Endodermal cell (in vitro differentiated cells): ENCODE results near the gene LOXL1. TPM values are rescaled to one million over a fixed set of nuclear protein-coding genes. Genes with fewer than 3 reads are reported as not detected.

ENCODE experiments used
- DNase-seq: peaks from one replicate; pipeline ENCODE4 v3.0.0-alpha.2; 2017
- H3K27ac ChIP-seq: 2 replicates; pipeline ENCODE4 v1.5.1; 2013; ENCODE audit warnings: mild to moderate bottlenecking, low read depth, low read length, moderate library complexity
- H3K27me3 ChIP-seq: 2 replicates; pipeline ENCODE4 v1.6.1; 2013; ENCODE audit warnings: mild to moderate bottlenecking, low read length, moderate library complexity; ENCODE audit not compliant: insufficient read depth, control insufficient read depth, poor library complexity, severe bottlenecking
- H3K36me3 ChIP-seq: 2 replicates; pipeline ENCODE4 v1.7.0; 2013; ENCODE audit warnings: mild to moderate bottlenecking, low read length, moderate library complexity; ENCODE audit not compliant: control insufficient read depth, insufficient read depth
- H3K4me1 ChIP-seq: one replicate; pipeline ENCODE4 v1.7.0; 2013; ENCODE audit warnings: low read length; ENCODE audit not compliant: control insufficient read depth, insufficient read depth
- H3K4me3 ChIP-seq: 2 replicates; pipeline ENCODE4 v1.5.1; 2013; ENCODE audit warnings: mild to moderate bottlenecking, low read length, moderate library complexity
- H3K9ac ChIP-seq: 2 replicates; pipeline ENCODE4 v1.6.1; 2013; ENCODE audit warnings: mild to moderate bottlenecking, low read length, moderate library complexity; ENCODE audit not compliant: poor library complexity, severe bottlenecking; ENCODE audit errors: extremely low read depth
- H3K9me3 ChIP-seq: 2 replicates; pipeline ENCODE4 v1.6.1; 2013; ENCODE audit warnings: mild to moderate bottlenecking, low read length, moderate library complexity; ENCODE audit not compliant: control insufficient read depth
- H3K27ac Mint-ChIP-seq: 2 replicates; pipeline ENCODE4 v1.8.0; 2020; ENCODE audit warnings: mixed read lengths
- H3K27me3 Mint-ChIP-seq: 2 replicates; pipeline ENCODE4 v1.8.0; 2021; ENCODE audit warnings: mild to moderate bottlenecking, mixed read lengths; ENCODE audit not compliant: insufficient read depth
- H3K36me3 Mint-ChIP-seq: 2 replicates; pipeline ENCODE4 v1.8.0; 2020; ENCODE audit warnings: low read depth, mixed read lengths
- H3K4me1 Mint-ChIP-seq: 2 replicates; pipeline ENCODE4 v1.8.0; 2020; ENCODE audit warnings: mixed read lengths
- H3K4me3 Mint-ChIP-seq: 2 replicates; pipeline ENCODE4 v1.8.0; 2020; ENCODE audit warnings: mild to moderate bottlenecking, moderate library complexity, mixed read lengths
- H3K9me3 Mint-ChIP-seq: 2 replicates; pipeline ENCODE4 v1.8.0; 2020; ENCODE audit warnings: mild to moderate bottlenecking, mixed read lengths
- WGBS, 2 experiments: methylation state at CpG; one replicate each; pipeline versions ENCODE4 v1.1.5 to v1.1.7; 2013; ENCODE audit warnings: missing lambda C conversion rate in 2 of 2, mixed read lengths in 1 of 2; ENCODE audit not compliant: insufficient coverage in 1 of 2, insufficient read length in 1 of 2; 5-methylcytosine and 5-hydroxymethylcytosine counted together
- total RNA-seq, 2 donors: library from RNA; stranded (reverse); fragmentation: NEBNext Ultra II Directional in 1 of 2; extraction: Animal tissue kit (Norgen Biotek cat#: 25700) in 1 of 2; gene quantifications; 2 replicates in 1 of 2; 3 replicates in 1 of 2; pipeline ENCODE4 v1.2.1, GENCODE V29; 2021
- TF ChIP-seq, protein P1 (sequence below): fragments of 200-600 bp; sonication (generic); conservative IDR thresholded peaks from 2 replicates; pipeline ENCODE4 v1.5.0; 2021; ENCODE audit warnings: antibody characterized with exemption, mild to moderate bottlenecking

Gene LOXL1
- total RNA-seq, 2 donors from 2014 or later = 21.3 to 31.8 TPM

DNA sequence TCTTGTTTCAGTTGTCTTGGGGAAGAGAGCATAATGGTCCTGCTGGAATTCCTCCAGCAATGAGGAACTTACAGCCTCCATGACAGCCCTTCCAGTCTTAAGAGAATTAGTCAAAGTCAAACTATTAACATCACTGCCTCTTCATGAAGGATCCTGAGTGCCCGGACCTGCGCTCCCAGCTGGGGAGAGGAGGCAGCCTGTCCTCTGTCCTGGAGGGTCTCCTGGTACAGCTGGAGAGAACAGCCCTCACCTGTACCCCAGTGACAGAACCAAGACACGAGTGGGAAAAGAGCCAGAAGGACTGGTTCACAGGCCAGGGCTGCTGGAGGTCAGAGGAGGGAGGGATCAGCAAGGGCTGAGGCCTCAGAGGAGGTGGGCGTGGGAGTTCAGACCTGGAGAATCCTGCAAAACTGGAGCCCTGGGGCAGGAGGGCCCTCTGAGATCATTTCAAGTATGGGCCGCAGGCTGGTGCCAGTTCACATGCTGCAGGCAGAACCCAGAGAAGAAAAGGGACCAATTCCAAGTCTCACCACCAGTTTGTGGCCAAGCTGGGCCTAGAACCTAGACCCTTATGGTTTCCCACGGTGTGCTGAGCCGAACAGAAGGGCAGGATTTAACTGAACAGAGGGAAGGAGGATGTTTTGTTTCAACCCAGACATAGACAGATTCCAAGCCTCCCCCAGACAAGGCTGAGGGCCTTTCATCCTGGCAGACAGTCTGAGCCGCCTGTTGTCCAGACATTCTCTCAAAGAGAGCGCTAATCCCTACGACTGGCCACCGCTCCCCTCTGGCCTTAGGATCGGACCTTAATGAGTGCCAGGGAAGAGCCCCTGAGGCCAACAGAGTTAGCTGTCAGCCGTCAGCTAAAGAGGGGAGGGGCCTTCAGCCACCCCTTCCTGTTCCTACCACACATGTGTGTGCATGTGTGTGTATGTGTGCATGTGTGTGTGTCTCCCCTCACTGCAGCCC, 18.2 kb downstream of the LOXL1 start:
- H3K27ac ChIP-seq = peak overlapping the region; percentile 97
- no peak overlapping the region for H3K4me3 Mint-ChIP-seq
- no peak overlapping the region for H3K9ac ChIP-seq
- no peaks in the 10 kb centered on the region for H3K9me3 Mint-ChIP-seq
- TF ChIP-seq, protein P1, sequence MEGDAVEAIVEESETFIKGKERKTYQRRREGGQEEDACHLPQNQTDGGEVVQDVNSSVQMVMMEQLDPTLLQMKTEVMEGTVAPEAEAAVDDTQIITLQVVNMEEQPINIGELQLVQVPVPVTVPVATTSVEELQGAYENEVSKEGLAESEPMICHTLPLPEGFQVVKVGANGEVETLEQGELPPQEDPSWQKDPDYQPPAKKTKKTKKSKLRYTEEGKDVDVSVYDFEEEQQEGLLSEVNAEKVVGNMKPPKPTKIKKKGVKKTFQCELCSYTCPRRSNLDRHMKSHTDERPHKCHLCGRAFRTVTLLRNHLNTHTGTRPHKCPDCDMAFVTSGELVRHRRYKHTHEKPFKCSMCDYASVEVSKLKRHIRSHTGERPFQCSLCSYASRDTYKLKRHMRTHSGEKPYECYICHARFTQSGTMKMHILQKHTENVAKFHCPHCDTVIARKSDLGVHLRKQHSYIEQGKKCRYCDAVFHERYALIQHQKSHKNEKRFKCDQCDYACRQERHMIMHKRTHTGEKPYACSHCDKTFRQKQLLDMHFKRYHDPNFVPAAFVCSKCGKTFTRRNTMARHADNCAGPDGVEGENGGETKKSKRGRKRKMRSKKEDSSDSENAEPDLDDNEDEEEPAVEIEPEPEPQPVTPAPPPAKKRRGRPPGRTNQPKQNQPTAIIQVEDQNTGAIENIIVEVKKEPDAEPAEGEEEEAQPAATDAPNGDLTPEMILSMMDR = no peak
- 72 to 91% methylated on average over 8 to 13 of the region's 13 CpGs for WGBS, 2 experiments
- no peaks in the 10 kb centered on the region for H3K9me3 ChIP-seq
- H3K4me3 ChIP-seq = no peak overlapping the region
- no peak overlapping the region for H3K27ac Mint-ChIP-seq
- no peaks in the 10 kb centered on the region for H3K36me3 ChIP-seq
- H3K36me3 Mint-ChIP-seq = no peaks in the 10 kb centered on the region
- peaks cover 8% of the 10 kb centered on the region for H3K4me1 ChIP-seq
- H3K27me3 Mint-ChIP-seq = peaks cover 6% of the 10 kb centered on the region
- H3K4me1 Mint-ChIP-seq = peaks cover 18% of the 10 kb centered on the region
- DNase-seq = no peak
- no peaks in the 10 kb centered on the region for H3K27me3 ChIP-seq

DNA sequence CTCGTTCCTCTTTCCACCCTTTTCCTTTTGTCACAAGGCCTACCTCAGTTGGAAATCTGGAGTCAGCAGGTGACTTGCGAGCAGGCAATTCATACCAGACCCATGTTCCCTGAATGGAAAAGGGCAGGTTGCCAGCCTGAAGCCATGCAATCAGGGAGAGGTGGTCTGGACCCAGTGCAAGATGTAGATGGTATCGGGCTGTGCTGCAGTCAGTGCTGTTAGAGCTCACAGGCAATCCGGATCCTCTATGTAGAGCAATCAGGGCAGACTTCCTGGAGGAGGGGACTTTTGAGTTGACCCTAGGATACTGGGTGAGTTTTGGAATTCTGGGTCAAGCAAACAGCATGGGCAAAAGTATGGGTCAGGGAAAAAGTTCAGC, 18.9 kb downstream of the LOXL1 start:
- H3K4me3 Mint-ChIP-seq = no peak overlapping the region
- no peak for DNase-seq
- Histone ChIP-seq H3K9ac (no peak overlapping the region), H3K36me3 (no peaks in the 10 kb centered on the region), H3K27ac (peak overlapping the region; percentile 97), H3K27me3 (no peaks in the 10 kb centered on the region), H3K4me3 (no peak overlapping the region), H3K9me3 (no peaks in the 10 kb centered on the region), H3K4me1 (peaks cover 8% of the 10 kb centered on the region)
- peaks cover 6% of the 10 kb centered on the region for H3K27me3 Mint-ChIP-seq
- H3K9me3 Mint-ChIP-seq = no peaks in the 10 kb centered on the region
- H3K36me3 Mint-ChIP-seq = no peaks in the 10 kb centered on the region
- H3K27ac Mint-ChIP-seq = no peak overlapping the region
- 75 to 97% methylated on average over 3 to 4 of the region's 4 CpGs for WGBS, 2 experiments
- TF ChIP-seq, protein P1 = no peak
- H3K4me1 Mint-ChIP-seq = peaks cover 15% of the 10 kb centered on the region

DNA sequence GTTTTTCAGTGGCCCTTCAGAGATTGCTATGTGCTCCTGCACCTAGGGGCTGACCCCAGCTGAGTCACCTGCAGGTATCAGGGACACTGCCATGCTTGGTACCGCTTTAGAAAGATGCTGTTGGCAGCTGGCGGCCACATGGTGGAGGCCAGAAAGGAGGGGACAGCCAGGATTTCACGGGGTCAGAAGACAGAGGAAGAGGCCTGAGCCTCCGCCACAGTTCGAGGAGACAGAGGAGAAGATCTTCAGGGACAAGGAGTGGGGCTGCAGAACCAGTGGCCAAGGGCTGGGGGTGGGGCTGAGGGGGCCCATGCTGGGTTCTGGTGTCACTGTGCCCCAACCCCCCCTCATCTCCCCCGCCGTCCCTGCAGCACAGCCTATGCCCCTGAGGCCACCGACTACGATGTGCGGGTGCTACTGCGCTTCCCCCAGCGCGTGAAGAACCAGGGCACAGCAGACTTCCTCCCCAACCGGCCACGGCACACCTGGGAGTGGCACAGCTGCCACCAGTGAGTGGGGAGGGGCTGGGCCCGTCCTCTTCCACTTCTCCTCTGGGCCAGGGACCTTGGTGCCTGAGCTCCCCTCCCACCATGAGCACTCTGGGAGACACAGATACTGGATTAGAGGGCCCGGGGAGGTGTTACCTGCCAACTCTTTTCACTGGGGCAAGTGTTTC, 19.9 kb downstream of the LOXL1 start:
- Histone ChIP-seq H3K4me3 (no peak overlapping the region), H3K36me3 (no peaks in the 10 kb centered on the region), H3K9ac (no peak overlapping the region), H3K9me3 (no peaks in the 10 kb centered on the region), H3K27ac (no peak overlapping the region), H3K27me3 (no peaks in the 10 kb centered on the region), H3K4me1 (peaks cover 3% of the 10 kb centered on the region)
- DNase-seq = no peak
- Mint-ChIP-seq H3K27ac (no peak overlapping the region), H3K4me1 (peaks cover 8% of the 10 kb centered on the region), H3K27me3 (peaks cover 6% of the 10 kb centered on the region), H3K9me3 (no peaks in the 10 kb centered on the region), H3K36me3 (peaks cover 3% of the 10 kb centered on the region), H3K4me3 (no peak overlapping the region)
- WGBS, 2 experiments = 92 to 93% methylated on average over 3 to 17 of the region's 17 CpGs
- TF ChIP-seq, protein P1 = no peak
